ENCODE measurements around the gene VSIR. TPM values are rescaled to one million over a fixed set of nuclear protein-coding genes. Genes with fewer than 3 reads are reported as not detected.

VSIR gene
- total and polyA plus RNA-seq, 3 donors from 2014 or later = 26.1 to 54.6 (median 54.4) TPM

DNA sequence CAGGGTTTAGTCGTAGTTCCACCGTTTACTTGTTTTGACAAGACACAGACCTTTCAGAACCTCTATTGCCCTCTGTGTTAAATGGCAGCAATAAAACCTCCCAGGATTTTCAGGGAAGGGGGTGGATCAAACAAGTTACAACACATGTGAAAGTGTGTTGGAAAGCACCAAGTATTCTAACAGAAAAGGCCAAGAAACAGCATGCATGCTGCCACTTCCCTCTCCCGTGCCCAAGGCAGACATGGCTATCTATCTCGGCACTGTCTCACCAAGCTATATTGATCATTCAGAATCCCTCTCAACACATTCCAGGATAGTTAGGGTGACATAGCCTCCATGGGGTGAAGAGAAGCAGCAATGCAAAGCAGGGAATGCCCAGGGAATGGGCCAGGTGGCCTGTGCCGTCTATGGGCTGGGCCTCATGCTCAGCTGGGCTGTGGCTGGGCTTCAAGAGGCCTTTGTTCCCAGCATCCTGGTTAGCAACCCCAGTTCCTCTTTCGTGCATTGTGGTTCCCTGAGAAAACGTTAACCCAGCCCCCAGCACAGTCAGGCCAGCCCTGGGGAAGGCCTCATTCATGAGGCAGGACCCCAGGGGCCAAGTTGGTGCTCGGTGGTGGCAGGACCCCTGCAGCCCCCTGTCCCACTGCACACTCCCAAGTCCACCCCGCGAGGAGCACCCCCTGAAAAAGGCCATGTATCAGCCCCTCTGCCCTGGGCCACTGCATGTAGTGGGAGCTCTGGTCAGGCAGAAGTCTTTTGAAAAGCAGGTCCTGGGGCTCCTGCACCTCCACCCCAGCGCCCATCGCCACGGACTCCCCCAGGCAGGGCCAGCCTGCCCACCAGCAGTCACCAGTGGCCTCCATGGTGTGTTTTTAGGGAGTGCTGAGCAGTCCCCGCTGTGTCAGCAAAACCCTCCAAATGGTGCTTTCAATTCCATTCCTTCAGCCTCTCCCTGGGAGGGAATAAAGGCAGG lies 25.5 kb downstream of the VSIR start:
- WGBS, 2 donors = 80 to 84% methylated on average over 9 to 12 of the region's 14 CpGs
- Histone ChIP-seq H3K36me3 (ENCODE audit: low read depth, missing control alignments) (no peaks in the 10 kb centered on the region), H3K4me1 (peaks cover 30% of the 10 kb centered on the region), H3K27me3 (no peaks in the 10 kb centered on the region), H3K27ac (peak overlapping the region; percentile 7 to 62), H3K4me3 (no peak overlapping the region), H3K9me3 (no peaks in the 10 kb centered on the region)
- TF ChIP-seq, protein P1, sequence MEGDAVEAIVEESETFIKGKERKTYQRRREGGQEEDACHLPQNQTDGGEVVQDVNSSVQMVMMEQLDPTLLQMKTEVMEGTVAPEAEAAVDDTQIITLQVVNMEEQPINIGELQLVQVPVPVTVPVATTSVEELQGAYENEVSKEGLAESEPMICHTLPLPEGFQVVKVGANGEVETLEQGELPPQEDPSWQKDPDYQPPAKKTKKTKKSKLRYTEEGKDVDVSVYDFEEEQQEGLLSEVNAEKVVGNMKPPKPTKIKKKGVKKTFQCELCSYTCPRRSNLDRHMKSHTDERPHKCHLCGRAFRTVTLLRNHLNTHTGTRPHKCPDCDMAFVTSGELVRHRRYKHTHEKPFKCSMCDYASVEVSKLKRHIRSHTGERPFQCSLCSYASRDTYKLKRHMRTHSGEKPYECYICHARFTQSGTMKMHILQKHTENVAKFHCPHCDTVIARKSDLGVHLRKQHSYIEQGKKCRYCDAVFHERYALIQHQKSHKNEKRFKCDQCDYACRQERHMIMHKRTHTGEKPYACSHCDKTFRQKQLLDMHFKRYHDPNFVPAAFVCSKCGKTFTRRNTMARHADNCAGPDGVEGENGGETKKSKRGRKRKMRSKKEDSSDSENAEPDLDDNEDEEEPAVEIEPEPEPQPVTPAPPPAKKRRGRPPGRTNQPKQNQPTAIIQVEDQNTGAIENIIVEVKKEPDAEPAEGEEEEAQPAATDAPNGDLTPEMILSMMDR (IDR thresholded peaks at IDR 0.05) = no peak
- no peak for TF ChIP-seq POLR2A (IDR thresholded peaks at IDR 0.05)
- intact Hi-C loops (cut with DNase I; ENCODE audit: low total_unique reads) = no loop called here
- DNase-seq = no peak

DNA sequence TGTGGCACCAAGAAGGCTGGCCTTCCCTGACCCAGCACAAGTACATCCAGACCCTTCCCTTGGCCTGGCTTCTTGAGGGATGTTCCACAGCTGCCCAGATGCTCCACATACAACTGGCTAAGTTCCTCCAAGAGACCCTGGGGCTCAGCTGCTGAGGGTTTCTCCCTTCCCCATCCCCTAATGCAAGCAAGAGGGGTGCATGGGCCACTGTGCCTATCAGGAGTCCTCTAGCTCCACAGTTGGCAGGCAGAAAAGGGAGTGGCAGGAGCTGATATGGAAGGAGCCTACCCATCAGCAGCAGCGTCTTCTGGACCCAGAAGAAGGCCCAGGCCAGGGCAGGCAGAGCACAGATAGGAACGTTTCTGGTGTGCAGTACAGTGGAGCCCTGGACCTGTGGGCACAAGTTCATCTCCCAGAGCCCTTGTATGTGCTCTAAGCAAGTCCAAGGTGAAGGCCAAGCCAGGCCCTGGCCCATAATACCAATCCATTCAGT lies 26.2 kb downstream of the VSIR start:
- WGBS, 2 donors = 56 to 67% methylated on average over 2 of the region's 2 CpGs
- intact Hi-C loops (cut with DNase I; ENCODE audit: low total_unique reads) = no loop called here
- Histone ChIP-seq H3K27me3 (no peaks in the 10 kb centered on the region), H3K27ac (no peak overlapping the region), H3K4me3 (no peak overlapping the region), H3K36me3 (ENCODE audit: low read depth, missing control alignments) (no peaks in the 10 kb centered on the region), H3K4me1 (peaks cover 30% of the 10 kb centered on the region), H3K9me3 (no peaks in the 10 kb centered on the region)
- TF ChIP-seq, protein P1 (IDR thresholded peaks at IDR 0.05) = no peak
- no peak for TF ChIP-seq POLR2A (IDR thresholded peaks at IDR 0.05)
- no peak for DNase-seq

DNA sequence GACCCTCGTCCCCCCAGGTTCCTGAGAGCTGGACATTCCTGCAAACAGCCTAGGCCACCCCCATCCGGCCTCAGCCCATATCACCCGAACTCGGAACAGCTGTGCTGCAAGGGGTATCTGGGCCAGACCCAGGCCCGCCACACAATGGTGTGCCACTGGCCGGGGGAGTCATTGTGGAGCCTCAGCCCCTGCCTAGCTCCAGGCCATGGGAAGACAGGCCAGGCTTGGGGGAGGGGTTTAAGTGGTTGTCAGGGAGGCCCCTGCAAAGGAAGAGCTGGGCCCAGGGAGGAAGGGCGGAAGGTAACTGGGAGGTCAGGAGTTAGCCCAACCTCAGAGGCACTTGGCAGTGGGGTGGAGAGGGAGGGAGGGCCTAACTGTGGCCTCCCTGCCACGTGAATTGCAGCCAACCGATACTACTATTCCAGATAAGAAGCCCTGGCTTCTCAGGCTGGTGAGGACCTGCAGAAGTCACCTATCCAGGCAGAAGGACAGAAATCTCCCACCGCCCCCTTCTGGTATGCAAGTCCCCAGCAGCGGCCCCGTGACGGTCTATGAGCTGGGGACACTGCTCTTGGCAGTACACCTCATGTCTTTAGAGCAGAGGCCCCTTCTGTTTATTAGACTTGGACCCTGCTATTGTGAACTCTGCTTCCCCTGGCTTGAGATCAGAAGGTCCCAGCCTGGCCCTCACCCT lies 26.8 kb downstream of the VSIR start:
- Histone ChIP-seq H3K9me3 (no peaks in the 10 kb centered on the region), H3K4me1 (peaks cover 30% of the 10 kb centered on the region), H3K27me3 (no peaks in the 10 kb centered on the region), H3K4me3 (no peak overlapping the region), H3K36me3 (ENCODE audit: low read depth, missing control alignments) (no peaks in the 10 kb centered on the region), H3K27ac (no peak overlapping the region)
- intact Hi-C loops (cut with DNase I; ENCODE audit: low total_unique reads) = no loop called here
- WGBS, 2 donors = 53 to 72% methylated on average over 6 to 13 of the region's 13 CpGs
- peak; percentile 72 for DNase-seq
- TF ChIP-seq, protein P1 (IDR thresholded peaks at IDR 0.05) = no peak
- TF ChIP-seq POLR2A (IDR thresholded peaks at IDR 0.05) = no peak

DNA sequence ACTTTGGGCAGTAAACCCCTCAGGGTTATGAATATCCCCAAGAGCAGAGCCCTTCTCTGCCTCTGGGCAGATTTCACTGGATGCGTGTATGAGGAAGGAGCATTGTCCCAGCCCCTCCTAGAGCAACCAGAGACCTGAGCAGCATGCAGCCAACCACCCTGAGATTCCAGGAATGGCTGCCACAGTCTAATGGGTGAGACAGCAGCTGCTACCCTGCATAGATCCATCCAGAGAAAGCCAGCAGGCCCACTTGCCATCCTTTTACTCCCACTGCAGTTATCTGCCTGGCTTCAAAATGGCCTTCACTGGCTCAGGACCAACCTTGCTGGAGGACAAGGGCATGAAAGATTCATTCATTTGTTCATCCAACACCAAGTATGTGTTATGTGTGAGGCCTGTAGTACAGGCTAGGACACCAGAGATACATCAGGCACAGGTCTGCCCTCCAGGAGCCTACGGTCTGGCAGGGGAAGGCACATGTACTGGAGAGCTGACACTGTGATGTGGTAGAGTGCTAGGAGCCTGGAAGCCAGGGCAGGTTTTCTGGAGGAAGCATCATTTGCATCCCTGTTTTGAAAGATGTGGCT lies 27.6 kb downstream of the VSIR start:
- Histone ChIP-seq H3K27ac (no peak overlapping the region), H3K27me3 (no peaks in the 10 kb centered on the region), H3K36me3 (ENCODE audit: low read depth, missing control alignments) (no peaks in the 10 kb centered on the region), H3K9me3 (no peaks in the 10 kb centered on the region), H3K4me3 (no peak overlapping the region), H3K4me1 (peaks cover 30% of the 10 kb centered on the region)
- whole genome bisulfite sequencing, 2 donors = 93 to 100% methylated on average over 1 to 2 of the region's 2 CpGs
- intact Hi-C loops (cut with DNase I; ENCODE audit: low total_unique reads) = no loop called here
- TF ChIP-seq POLR2A (IDR thresholded peaks at IDR 0.05) = no peak
- DNase-seq = no peak

Data from testis (tissue), 3 donors.